ENCODE data around the gene PLEKHD1.

PLEKHD1 gene

DNA sequence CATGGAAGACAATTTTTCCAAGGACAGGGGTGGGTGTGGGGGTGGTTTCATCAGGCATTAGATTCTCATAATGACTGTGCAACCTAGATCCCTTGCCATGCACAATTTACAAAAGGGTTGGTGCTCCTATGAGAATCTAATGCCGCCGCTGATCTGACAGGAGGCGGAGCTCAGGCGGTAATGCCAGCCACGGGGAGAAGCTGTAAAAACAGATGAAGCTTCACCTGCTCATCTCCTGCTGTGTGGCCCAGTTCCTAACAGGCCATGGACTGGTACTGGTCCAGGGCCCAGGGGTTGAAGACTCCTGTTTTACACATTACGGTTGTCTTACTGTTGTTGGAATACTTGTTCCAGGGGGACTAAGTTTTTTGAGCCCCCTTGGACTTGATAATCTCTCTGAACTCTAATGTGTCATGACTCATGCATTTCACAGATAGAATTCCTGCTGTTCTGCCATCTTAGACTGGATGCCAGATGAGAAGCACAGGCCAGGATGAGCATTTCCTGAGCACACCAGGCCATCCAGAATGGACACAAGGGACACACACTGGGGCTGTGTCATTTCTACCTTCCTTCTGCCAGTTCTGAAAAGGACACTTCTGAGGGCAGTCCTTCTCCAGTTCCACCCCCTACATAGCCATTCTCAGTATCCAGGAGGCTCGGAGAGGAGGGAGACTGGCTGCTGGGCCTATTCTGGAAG lies 5.8 kb downstream of the PLEKHD1 start:
- no peak for TF ChIP-seq TCF12 (IDR thresholded peaks at IDR 0.05; ENCODE audit: low read depth)
- TF ChIP-seq, protein P1, sequence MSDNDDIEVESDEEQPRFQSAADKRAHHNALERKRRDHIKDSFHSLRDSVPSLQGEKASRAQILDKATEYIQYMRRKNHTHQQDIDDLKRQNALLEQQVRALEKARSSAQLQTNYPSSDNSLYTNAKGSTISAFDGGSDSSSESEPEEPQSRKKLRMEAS (IDR thresholded peaks at IDR 0.05): no peak
- TF ChIP-seq, protein P2, sequence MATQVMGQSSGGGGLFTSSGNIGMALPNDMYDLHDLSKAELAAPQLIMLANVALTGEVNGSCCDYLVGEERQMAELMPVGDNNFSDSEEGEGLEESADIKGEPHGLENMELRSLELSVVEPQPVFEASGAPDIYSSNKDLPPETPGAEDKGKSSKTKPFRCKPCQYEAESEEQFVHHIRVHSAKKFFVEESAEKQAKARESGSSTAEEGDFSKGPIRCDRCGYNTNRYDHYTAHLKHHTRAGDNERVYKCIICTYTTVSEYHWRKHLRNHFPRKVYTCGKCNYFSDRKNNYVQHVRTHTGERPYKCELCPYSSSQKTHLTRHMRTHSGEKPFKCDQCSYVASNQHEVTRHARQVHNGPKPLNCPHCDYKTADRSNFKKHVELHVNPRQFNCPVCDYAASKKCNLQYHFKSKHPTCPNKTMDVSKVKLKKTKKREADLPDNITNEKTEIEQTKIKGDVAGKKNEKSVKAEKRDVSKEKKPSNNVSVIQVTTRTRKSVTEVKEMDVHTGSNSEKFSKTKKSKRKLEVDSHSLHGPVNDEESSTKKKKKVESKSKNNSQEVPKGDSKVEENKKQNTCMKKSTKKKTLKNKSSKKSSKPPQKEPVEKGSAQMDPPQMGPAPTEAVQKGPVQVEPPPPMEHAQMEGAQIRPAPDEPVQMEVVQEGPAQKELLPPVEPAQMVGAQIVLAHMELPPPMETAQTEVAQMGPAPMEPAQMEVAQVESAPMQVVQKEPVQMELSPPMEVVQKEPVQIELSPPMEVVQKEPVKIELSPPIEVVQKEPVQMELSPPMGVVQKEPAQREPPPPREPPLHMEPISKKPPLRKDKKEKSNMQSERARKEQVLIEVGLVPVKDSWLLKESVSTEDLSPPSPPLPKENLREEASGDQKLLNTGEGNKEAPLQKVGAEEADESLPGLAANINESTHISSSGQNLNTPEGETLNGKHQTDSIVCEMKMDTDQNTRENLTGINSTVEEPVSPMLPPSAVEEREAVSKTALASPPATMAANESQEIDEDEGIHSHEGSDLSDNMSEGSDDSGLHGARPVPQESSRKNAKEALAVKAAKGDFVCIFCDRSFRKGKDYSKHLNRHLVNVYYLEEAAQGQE (IDR thresholded peaks at IDR 0.05; ENCODE audit: low read depth): no peak
- no peak for TF ChIP-seq FOXM1 (IDR thresholded peaks at IDR 0.05; ENCODE audit: borderline replicate concordance, low read depth)
- TF ChIP-seq TAF1 (IDR thresholded peaks at IDR 0.05; ENCODE audit: low read depth): no peak
- TF ChIP-seq CREB1 (IDR thresholded peaks at IDR 0.05; ENCODE audit: low read depth): no peak
- no peak for TF ChIP-seq EGR1 (IDR thresholded peaks at IDR 0.05)
- no peak for TF ChIP-seq NFIC (IDR thresholded peaks at IDR 0.05)
- TF ChIP-seq RAD21 (IDR thresholded peaks at IDR 0.05; ENCODE audit: low read depth): no peak
- TF ChIP-seq, protein P3, sequence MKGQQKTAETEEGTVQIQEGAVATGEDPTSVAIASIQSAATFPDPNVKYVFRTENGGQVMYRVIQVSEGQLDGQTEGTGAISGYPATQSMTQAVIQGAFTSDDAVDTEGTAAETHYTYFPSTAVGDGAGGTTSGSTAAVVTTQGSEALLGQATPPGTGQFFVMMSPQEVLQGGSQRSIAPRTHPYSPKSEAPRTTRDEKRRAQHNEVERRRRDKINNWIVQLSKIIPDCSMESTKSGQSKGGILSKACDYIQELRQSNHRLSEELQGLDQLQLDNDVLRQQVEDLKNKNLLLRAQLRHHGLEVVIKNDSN (IDR thresholded peaks at IDR 0.05): no peak
- no peak for TF ChIP-seq TEAD4 (IDR thresholded peaks at IDR 0.05)
- TF ChIP-seq ZBTB7A (IDR thresholded peaks at IDR 0.05; ENCODE audit: low read depth): no peak
- no peak for TF ChIP-seq YY1 (IDR thresholded peaks at IDR 0.05; ENCODE audit: low read depth)
- TF ChIP-seq EP300 (IDR thresholded peaks at IDR 0.05; ENCODE audit: borderline replicate concordance): no peak

DNA sequence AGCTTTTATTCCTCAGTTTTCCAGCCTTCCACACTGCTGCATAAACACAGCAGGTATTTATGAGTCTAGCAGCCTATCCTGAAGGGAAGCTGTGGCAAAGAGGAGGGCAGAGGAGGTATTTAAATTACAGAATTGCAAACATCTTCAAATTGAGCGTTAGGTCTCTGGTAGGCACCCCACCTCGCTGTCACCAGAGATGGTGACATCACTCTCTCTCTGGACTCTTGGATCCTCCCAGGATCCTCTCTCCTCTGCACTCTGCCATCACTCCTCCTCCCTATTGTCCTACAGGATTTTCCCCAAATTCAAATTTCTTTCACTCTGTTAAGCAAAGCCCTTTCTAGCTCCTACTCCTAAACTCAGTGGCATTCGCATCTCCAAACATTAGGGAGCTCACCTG lies 6.7 kb downstream of the PLEKHD1 start:
- TF ChIP-seq, protein P1 (IDR thresholded peaks at IDR 0.05): no peak
- no peak for TF ChIP-seq YY1 (IDR thresholded peaks at IDR 0.05; ENCODE audit: low read depth)
- TF ChIP-seq TAF1 (IDR thresholded peaks at IDR 0.05; ENCODE audit: low read depth): no peak
- no peak for TF ChIP-seq FOXM1 (IDR thresholded peaks at IDR 0.05; ENCODE audit: borderline replicate concordance, low read depth)
- no peak for TF ChIP-seq NFIC (IDR thresholded peaks at IDR 0.05)
- no peak for TF ChIP-seq TEAD4 (IDR thresholded peaks at IDR 0.05)
- no peak for TF ChIP-seq CEBPB (IDR thresholded peaks at IDR 0.05)

DNA sequence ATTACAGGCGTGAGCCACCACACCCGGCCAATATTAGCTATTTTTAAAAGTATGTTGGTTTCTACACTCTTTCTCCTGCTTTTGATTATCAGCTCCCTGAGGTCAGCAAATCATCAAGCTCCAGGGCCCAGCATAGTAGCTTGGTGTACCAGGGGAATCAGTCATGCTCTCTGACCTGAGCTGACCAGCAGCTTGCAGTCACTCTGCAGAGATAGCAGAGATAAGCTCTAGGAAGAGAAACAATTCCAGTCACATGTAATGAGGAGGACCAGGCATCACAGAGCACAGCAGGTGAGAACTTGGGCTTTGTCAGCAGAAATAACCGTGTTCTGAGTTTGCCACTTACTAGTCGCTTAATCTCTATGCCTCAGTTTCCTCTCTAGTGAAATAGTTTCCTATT lies 8.5 kb downstream of the PLEKHD1 start:
- TF ChIP-seq, protein P2 (IDR thresholded peaks at IDR 0.05; ENCODE audit: low read depth): no peak
- TF ChIP-seq FOXM1 (IDR thresholded peaks at IDR 0.05; ENCODE audit: borderline replicate concordance, low read depth): no peak
- no peak for TF ChIP-seq NFIC (IDR thresholded peaks at IDR 0.05)
- TF ChIP-seq CEBPB (IDR thresholded peaks at IDR 0.05): no peak

DNA sequence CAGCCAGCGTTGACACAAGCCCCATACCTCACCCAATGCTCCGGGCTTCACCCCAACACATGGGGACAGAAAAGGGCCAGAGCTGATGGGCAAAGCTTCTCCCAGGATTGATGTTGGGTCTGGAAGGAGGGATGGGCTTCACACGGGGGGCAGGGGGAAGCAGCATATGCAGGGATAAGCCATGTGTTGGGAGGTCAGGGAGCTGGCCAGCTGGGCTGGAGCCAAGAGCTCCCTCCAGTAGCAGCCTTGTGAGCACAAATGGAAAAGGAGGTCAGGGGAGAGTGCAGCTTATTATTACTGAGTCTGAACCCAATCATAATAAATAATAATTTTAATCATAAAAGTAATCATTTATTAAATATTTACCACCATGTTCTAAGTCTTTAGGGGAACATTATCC lies 9.3 kb downstream of the PLEKHD1 start:
- no peak for TF ChIP-seq NFIC (IDR thresholded peaks at IDR 0.05)
- no peak for TF ChIP-seq EGR1 (IDR thresholded peaks at IDR 0.05)
- TF ChIP-seq, protein P1 (IDR thresholded peaks at IDR 0.05): no peak
- TF ChIP-seq TEAD4 (IDR thresholded peaks at IDR 0.05): no peak
- no peak for TF ChIP-seq FOXM1 (IDR thresholded peaks at IDR 0.05; ENCODE audit: borderline replicate concordance, low read depth)
- no peak for TF ChIP-seq TCF12 (IDR thresholded peaks at IDR 0.05; ENCODE audit: low read depth)

DNA sequence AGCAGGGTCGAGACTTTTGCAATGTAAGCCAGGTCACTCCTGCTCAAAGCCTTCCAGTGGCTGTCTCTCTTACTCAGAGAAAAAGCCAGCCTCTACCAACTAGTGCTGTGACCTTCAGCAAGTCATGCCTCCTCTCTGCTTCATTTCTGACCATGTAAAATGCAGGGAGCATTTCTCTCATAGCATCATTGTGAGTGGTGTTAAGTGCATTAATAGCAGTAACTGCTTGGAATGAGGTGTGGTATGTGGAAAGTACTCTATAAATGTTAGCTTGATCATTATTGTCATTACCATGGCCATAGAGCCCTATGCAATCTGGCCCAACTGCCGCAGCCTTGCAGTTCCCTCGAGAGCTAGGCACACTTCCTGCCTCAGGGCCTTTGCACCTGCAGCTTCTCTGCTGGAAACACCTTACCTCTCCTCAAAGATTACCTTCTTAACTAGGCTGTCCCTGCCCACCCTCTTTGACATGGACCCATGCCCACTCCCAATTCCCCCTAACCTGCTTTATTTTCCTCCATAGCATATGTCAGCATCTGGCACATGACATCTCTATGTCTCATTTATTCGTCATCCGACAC lies 10.9 kb downstream of the PLEKHD1 start:
- TF ChIP-seq, protein P1 (IDR thresholded peaks at IDR 0.05): no peak
- TF ChIP-seq YY1 (IDR thresholded peaks at IDR 0.05; ENCODE audit: low read depth): no peak
- TF ChIP-seq NFIC (IDR thresholded peaks at IDR 0.05): no peak
- TF ChIP-seq FOXM1 (IDR thresholded peaks at IDR 0.05; ENCODE audit: borderline replicate concordance, low read depth): no peak
- no peak for TF ChIP-seq CEBPB (IDR thresholded peaks at IDR 0.05)
- no peak for TF ChIP-seq ZBTB7A (IDR thresholded peaks at IDR 0.05; ENCODE audit: low read depth)
- no peak for TF ChIP-seq RAD21 (IDR thresholded peaks at IDR 0.05; ENCODE audit: low read depth)
- TF ChIP-seq, protein P3 (IDR thresholded peaks at IDR 0.05): no peak
- no peak for TF ChIP-seq EP300 (IDR thresholded peaks at IDR 0.05; ENCODE audit: borderline replicate concordance)
- TF ChIP-seq EGR1 (IDR thresholded peaks at IDR 0.05): no peak
- TF ChIP-seq, protein P2 (IDR thresholded peaks at IDR 0.05; ENCODE audit: low read depth): no peak
- no peak for TF ChIP-seq TCF12 (IDR thresholded peaks at IDR 0.05; ENCODE audit: low read depth)
- TF ChIP-seq CREB1 (IDR thresholded peaks at IDR 0.05; ENCODE audit: low read depth): no peak
- no peak for TF ChIP-seq TEAD4 (IDR thresholded peaks at IDR 0.05)
- no peak for TF ChIP-seq TAF1 (IDR thresholded peaks at IDR 0.05; ENCODE audit: low read depth)
